Vagina (tissue), 2 donors: ENCODE data around the gene FAM120B.

Experiments used
- POLR2A ChIP-seq, 2 donors: fragments of 450-650 bp; IDR thresholded peaks; one replicate each; pipeline ENCODE4 v1.6.1; 2017; ENCODE audit warnings: antibody characterized with exemption in 2 of 2, mild to moderate bottlenecking in 2 of 2, moderate library complexity in 2 of 2
- POLR2AphosphoS5 ChIP-seq, 2 donors: sonication (generic); formaldehyde crosslinking; IDR thresholded peaks; one replicate each; pipeline ENCODE4 v1.9.0; 2017; ENCODE audit warnings: antibody characterized with exemption in 2 of 2, mild to moderate bottlenecking in 2 of 2, low read depth in 1 of 2; ENCODE audit not compliant: insufficient read depth in 1 of 2
- TF ChIP-seq, protein P1 (sequence below), 3 experiments: fragments of 450-650 bp in 2 of 3; fragments of 200-600 bp in 1 of 3; sonication (generic) in 1 of 3; IDR thresholded peaks; one replicate each; pipeline ENCODE4 v1.5.1; 2017 to 2019; ENCODE audit warnings: antibody characterized with exemption in 3 of 3, mild to moderate bottlenecking in 2 of 3, moderate library complexity in 2 of 3

DNA sequence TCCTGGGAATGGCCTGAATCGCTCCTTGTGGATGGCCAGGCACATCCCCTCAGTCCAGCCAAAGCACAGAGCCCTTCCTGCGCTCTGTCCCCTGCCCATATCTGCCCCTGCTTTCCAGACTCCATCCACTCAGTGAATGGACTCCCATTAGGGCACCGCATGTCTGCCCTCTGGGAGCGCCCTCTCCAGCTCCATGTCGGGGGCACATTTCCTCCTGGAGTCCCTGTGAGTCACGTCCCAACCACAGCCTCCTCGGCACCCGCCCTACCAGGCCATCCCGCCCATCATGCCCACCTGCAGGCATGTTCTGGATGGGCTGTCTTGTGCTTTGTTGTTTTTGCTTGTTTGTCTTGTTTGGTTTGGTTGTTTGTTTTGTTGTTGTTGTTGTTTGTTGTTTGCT, 149.8 kb downstream of the FAM120B start:
- TF ChIP-seq POLR2A (IDR thresholded peaks at IDR 0.05) (no peak), POLR2AphosphoS5 (IDR thresholded peaks at IDR 0.05; ENCODE audit: insufficient read depth in 1 of 2, low read depth in 1 of 2) (no peak)
- TF ChIP-seq, protein P1, sequence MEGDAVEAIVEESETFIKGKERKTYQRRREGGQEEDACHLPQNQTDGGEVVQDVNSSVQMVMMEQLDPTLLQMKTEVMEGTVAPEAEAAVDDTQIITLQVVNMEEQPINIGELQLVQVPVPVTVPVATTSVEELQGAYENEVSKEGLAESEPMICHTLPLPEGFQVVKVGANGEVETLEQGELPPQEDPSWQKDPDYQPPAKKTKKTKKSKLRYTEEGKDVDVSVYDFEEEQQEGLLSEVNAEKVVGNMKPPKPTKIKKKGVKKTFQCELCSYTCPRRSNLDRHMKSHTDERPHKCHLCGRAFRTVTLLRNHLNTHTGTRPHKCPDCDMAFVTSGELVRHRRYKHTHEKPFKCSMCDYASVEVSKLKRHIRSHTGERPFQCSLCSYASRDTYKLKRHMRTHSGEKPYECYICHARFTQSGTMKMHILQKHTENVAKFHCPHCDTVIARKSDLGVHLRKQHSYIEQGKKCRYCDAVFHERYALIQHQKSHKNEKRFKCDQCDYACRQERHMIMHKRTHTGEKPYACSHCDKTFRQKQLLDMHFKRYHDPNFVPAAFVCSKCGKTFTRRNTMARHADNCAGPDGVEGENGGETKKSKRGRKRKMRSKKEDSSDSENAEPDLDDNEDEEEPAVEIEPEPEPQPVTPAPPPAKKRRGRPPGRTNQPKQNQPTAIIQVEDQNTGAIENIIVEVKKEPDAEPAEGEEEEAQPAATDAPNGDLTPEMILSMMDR (IDR thresholded peaks at IDR 0.05) = no peak
